Peyer's patch (tissue), 4 donors: Measurements from ENCODE around the gene PLPP4.

ENCODE experiments used
- CTCF ChIP-seq, 6 experiments: fragments of 450-650 bp in 4 of 6; fragments of 200-600 bp in 2 of 6; sonication (generic) in 1 of 6; IDR thresholded peaks; one replicate each; pipeline ENCODE4 v1.5.1; 2017 to 2019; ENCODE audit warnings: antibody characterized with exemption in 6 of 6, mild to moderate bottlenecking in 3 of 6, moderate library complexity in 1 of 6
- POLR2A ChIP-seq, 2 donors: fragments of 450-650 bp; IDR thresholded peaks; one replicate each; pipeline ENCODE4 v1.5.1; 2017; ENCODE audit warnings: antibody characterized with exemption in 2 of 2, mild to moderate bottlenecking in 2 of 2, moderate library complexity in 2 of 2

GRCh38 chr10:120455004-120455403, 2.0 kb upstream of the PLPP4 start:
- TF ChIP-seq CTCF (IDR thresholded peaks at IDR 0.05): no peak
- TF ChIP-seq POLR2A (IDR thresholded peaks at IDR 0.05): no peak
